GM10266 (cell line): ENCODE data around the gene TMOD1.

Source experiments
- DNase-seq: peaks from one replicate; pipeline ENCODE4 v3.0.0; 2012; ENCODE audit errors: extremely low spot score
- TF ChIP-seq, protein P1 (sequence below): IDR thresholded peaks from 2 replicates; pipeline ENCODE4 v1.5.1; 2012; ENCODE audit warnings: mild to moderate bottlenecking, low read depth; ENCODE audit not compliant: control insufficient read depth, insufficient read depth; ENCODE audit errors: missing control alignments

TMOD1 gene

DNA sequence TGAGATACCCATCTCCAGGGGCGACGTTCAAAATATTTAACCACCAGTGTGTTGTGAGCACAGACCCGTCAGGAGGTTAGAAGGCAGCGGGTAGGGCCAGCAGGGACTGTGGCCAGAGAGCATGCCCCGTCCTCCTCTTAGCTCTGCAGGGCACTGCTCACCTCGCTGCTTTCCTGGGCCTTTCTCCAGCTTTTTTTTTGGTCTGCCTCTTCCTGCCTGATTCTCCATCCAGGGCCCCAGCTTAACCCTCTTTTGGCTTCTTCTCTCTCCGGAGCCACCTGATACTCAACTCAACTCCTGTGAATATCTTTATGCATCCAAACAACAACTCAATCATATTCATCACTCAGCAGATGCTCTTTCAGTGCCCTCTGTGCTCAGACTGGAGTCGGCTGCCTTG lies 44.0 kb downstream of the TMOD1 start:
- no peak for DNase-seq
- TF ChIP-seq, protein P1, sequence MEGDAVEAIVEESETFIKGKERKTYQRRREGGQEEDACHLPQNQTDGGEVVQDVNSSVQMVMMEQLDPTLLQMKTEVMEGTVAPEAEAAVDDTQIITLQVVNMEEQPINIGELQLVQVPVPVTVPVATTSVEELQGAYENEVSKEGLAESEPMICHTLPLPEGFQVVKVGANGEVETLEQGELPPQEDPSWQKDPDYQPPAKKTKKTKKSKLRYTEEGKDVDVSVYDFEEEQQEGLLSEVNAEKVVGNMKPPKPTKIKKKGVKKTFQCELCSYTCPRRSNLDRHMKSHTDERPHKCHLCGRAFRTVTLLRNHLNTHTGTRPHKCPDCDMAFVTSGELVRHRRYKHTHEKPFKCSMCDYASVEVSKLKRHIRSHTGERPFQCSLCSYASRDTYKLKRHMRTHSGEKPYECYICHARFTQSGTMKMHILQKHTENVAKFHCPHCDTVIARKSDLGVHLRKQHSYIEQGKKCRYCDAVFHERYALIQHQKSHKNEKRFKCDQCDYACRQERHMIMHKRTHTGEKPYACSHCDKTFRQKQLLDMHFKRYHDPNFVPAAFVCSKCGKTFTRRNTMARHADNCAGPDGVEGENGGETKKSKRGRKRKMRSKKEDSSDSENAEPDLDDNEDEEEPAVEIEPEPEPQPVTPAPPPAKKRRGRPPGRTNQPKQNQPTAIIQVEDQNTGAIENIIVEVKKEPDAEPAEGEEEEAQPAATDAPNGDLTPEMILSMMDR: no peak

DNA sequence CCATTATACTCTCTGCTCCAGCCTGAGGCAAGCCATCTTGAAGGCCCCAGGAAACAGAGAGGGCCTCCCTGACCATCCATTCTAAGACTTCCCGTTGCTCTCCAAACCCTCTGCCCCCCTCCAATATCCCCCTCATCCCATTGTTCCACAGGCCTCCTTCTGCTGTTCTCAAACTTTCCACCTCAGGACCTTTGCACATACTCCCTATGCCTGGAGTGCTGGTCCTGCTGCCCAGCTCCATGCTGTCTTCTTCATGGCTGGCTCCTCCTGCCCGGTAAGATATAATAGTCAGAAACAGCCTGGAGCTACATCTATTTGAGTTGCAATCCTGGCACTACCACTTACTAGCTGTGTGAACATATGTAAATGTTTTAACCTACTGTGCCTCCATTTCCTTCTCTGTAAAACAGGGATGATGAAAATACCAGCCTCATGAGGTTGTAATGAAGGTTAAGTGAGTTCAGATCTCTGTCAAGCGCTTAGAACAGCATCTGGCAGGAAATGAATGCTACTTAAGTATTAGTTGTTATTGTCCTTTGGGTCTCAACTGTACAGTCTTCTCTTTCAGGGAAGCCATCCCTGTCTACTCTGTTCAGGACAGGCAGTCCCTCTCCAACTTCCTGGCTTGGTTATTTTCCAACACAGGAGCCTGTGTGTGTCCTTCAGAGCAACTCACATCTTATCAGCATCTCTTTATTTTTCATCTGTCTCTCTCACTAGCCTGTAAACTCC lies 45.8 kb downstream of the TMOD1 start:
- no peak for DNase-seq
- TF ChIP-seq, protein P1: no peak

DNA sequence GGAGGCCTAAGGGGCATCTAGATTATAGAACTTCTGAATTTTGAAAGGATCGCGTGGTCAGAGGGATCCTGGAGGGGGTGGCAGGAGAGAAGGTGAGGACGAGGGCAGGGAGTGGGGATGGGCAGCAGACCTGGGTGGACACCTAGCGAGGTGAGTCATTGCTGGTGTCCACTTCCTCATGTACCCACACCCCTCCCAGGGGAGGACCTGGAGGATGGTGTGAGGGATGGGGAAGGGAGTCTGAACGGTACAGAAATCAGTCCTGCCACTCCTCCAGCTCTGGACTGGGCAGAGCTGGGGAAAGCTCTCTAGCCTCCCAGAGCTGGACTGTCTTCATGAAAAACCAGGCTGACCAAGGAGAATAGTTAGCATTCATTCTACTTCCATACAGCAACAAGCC lies 46.9 kb downstream of the TMOD1 start:
- TF ChIP-seq, protein P1: no peak
- no peak for DNase-seq

DNA sequence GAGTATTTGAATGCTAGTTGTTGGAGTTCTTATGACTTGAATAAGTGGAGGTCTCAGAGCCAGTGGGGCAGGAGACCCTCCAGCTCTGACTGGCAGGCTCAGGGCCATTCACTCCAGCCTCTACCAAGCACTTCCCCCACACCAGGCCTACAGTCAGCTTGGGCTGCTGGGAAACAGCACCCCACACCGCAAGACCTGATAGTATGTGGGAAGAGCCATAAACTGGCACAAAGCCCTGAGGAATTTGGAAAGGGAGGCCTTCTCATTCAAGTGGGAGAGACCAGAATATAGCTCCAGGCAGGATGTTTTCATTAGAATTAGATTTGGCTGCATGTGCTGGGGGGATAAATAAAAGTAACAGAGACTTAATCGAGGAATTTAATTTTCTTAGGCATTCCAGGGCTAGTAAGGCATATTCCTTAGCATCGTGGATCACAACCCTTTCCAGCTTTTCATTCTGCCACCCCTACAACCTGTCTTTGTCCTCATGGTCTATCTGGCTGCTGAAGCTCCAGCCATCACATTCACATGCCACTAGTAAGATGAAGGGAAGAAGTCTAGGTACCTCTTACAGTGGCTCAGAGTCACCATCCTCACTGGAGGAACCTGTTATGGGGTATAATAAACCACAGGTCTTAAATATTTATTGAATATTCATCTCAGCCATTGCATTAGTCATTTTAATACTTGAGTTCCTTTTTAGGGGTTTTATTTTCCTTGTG lies 47.5 kb downstream of the TMOD1 start:
- TF ChIP-seq, protein P1: no peak
- no peak for DNase-seq

DNA sequence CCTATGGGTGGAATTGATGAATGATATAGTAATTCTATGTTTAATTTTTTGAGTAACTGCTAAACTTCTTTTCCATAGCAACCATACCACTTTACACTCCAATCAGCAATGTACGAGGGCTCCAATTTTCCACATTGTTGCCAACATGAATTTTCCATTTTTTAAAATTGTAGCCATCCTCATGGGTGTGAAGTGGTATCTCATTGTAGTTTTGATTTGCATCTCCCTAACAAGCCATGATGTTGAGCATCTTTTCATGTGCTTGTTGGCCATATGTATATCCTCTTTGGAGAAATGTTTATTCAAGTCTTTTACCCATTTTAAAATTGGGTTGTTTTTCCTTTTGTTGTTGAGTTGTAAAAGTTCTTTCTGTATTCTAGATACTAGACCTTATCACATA lies 48.9 kb downstream of the TMOD1 start:
- no peak for DNase-seq
- TF ChIP-seq, protein P1: no peak

DNA sequence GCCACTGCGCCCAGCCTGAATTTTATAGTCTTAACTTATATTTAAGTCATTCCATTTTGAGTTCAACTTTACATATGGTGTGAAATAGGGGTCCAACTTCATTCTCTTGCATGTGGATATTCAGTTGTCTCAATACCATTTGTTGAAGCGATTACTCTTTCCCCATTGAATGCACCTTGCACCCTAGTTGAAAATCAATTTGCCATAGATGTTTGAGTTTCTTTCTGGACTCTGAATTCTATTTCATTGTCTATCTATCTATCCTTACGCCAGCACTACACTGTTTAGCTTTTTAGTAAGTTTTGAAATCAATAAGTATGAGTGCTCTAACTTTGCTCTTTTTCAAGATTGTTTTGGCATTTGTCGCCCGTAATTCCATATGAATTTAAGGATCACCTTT lies 49.8 kb downstream of the TMOD1 start:
- TF ChIP-seq, protein P1: no peak
- DNase-seq: no peak

DNA sequence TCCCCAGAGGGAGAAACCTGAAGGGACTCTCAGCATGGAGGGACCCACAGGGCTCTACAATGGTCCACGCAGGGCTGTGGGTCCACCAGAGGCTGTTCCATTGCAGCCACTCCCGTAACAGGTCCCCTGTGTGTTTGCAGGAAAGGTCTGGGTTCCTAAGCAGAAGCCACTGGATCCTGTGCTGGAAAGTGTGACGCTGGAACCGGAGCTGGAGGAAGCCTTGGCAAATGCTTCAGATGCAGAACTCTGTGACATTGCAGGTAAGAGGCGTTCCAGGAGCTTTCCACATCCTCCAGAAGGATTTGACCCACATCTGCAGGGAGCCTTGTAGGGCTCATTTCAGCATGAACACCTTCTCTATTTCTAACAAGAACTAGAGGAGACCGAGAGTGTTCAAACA lies 51.7 kb downstream of the TMOD1 start:
- DNase-seq: no peak
- TF ChIP-seq, protein P1: no peak
